Stimulated activated CD4-positive, alpha-beta T cell treated with anti-CD3 and anti-CD28 coated beads, TNF-alpha, amount 100 ng/mL, for 4 hours (primary cell): ENCODE data around the gene MSI2.
"Not testable (repeated sequence)": the region's sequence is repeated elsewhere in the genome, so short reads cannot be mapped to it uniquely, and the experiment has no call there.

Source experiments
- DNase-seq, 3 experiments: peaks; one replicate each; pipeline ENCODE4 v3.0.0-alpha.2; 2020; ENCODE audit warnings: low read depth in 3 of 3

The MSI2 gene

GRCh38 chr17:57292091-57292490 is 35.8 kb downstream of the MSI2 start:
- DNase-seq = no peak

- no peak for DNase-seq
These were observed 36.8 kb downstream of the MSI2 start for GRCh38 chr17:57293077-57293476.

- no peak for DNase-seq
These were observed 37.8 kb downstream of the MSI2 start for GRCh38 chr17:57294101-57294500.

GRCh38 chr17:57294629-57295501 is 38.5 kb downstream of the MSI2 start:
- DNase-seq = peak in 2 of 3 experiments; percentile 14 to 29

GRCh38 chr17:57295526-57296023 is 39.3 kb downstream of the MSI2 start:
- DNase-seq = no peak

- no peak for DNase-seq
These were observed 39.9 kb downstream of the MSI2 start for GRCh38 chr17:57296231-57296630.

- no peak for DNase-seq
These were observed 42.9 kb downstream of the MSI2 start for GRCh38 chr17:57299176-57299575.

- DNase-seq = not testable (repeated sequence)
These were observed 44.3 kb downstream of the MSI2 start for GRCh38 chr17:57300592-57300991.

- no peak for DNase-seq
These were observed 46.6 kb downstream of the MSI2 start for GRCh38 chr17:57302690-57303465.

- DNase-seq = no peak
These were observed 48.9 kb downstream of the MSI2 start for GRCh38 chr17:57305144-57305728.

GRCh38 chr17:57305908-57306504 is 49.7 kb downstream of the MSI2 start:
- no peak for DNase-seq

GRCh38 chr17:57308543-57309186 is 52.3 kb downstream of the MSI2 start:
- no peak for DNase-seq

GRCh38 chr17:57309479-57309878 is 53.2 kb downstream of the MSI2 start:
- no peak for DNase-seq

GRCh38 chr17:57311281-57312216 is 55.2 kb downstream of the MSI2 start:
- no peak for DNase-seq

GRCh38 chr17:57312242-57312641 is 55.9 kb downstream of the MSI2 start:
- DNase-seq = no peak

GRCh38 chr17:57313097-57313835 is 56.9 kb downstream of the MSI2 start:
- no peak for DNase-seq

GRCh38 chr17:57315061-57316015 is 59.0 kb downstream of the MSI2 start:
- no peak for DNase-seq

- no peak for DNase-seq
These were observed 60.0 kb downstream of the MSI2 start for GRCh38 chr17:57316361-57316760.
